Measurements from ENCODE around the gene EML2. TPM values are rescaled to one million over a fixed set of nuclear protein-coding genes. Genes with fewer than 3 reads are reported as not detected.
"Not testable (repeated sequence)": the region's sequence is repeated elsewhere in the genome, so short reads cannot be mapped to it uniquely, and the experiment has no call there.

EML2 gene
- total RNA-seq, 1 experiment from 2014 or later, result 32.7 TPM

GRCh38 chr19:45685045-45685444 lies 45.8 kb upstream of the EML2 start:
- H3K4me1 ChIP-seq (ENCODE audit: control insufficient read depth, insufficient read depth, low read length); H3K36me3 ChIP-seq (ENCODE audit: control insufficient read depth, insufficient read depth, low read length); in situ Hi-C loops (cut with HindIII; ENCODE audit: low pct_unique_long_range_greater_than_20kb, low sequenced_read_pairs); CTCF ChIA-PET; H3K9me3 ChIP-seq (ENCODE audit: control insufficient read depth, insufficient read depth, low read depth, low read length); H3K27ac ChIP-seq (ENCODE audit: low read length); DNase-seq (ENCODE audit: low read depth, low spot score); ATAC-seq; BruUV-seq (replicated peaks); H3K4me3 ChIP-seq (ENCODE audit: low read depth in 2 of 2, low read length in 2 of 2); intact Hi-C loops (cut with micrococcal nuclease; ENCODE audit: unreplicated experiment); POLR2A ChIA-PET; H3K27me3 ChIP-seq (ENCODE audit: control insufficient read depth, insufficient read depth, low read length): not testable (repeated sequence)

- TF ChIP-seq REST (IDR thresholded peaks at IDR 0.05; ENCODE audit: insufficient read depth in 1 of 2, low read depth in 2 of 2, low read length in 1 of 2) (no peak), SIN3A (IDR thresholded peaks at IDR 0.05; ENCODE audit: borderline replicate concordance, insufficient read depth, low read depth, low read length) (no peak), TCF7L2 (IDR thresholded peaks at IDR 0.05; ENCODE audit: low read depth, low read length) (no peak), CTCF (IDR thresholded peaks at IDR 0.05) (no peak), POLR2AphosphoS5 (IDR thresholded peaks at IDR 0.05; ENCODE audit: low read depth, low read length) (no peak)
- H3K27me3 ChIP-seq (ENCODE audit: control insufficient read depth, insufficient read depth, low read length), result no peaks in the 10 kb centered on the region
- ATAC-seq (no peak), DNase-seq (ENCODE audit: low read depth, low spot score) (no peak)
- no TSS peak for BruUV-seq (replicated peaks)
- H3K4me3 ChIP-seq (ENCODE audit: low read depth in 2 of 2, low read length in 2 of 2), result no peak overlapping the region
- no peaks in the 10 kb centered on the region for H3K9me3 ChIP-seq (ENCODE audit: control insufficient read depth, insufficient read depth, low read depth, low read length)
- H3K27ac ChIP-seq (ENCODE audit: low read length), result no peak overlapping the region
- CTCF ChIA-PET, result no interaction called here
- in situ Hi-C loops (cut with HindIII; ENCODE audit: low pct_unique_long_range_greater_than_20kb, low sequenced_read_pairs) (no loop called here), intact Hi-C loops (cut with micrococcal nuclease; ENCODE audit: unreplicated experiment) (no loop called here)
- peaks cover 8% of the 10 kb centered on the region for H3K4me1 ChIP-seq (ENCODE audit: control insufficient read depth, insufficient read depth, low read length)
- H3K36me3 ChIP-seq (ENCODE audit: control insufficient read depth, insufficient read depth, low read length), result 0 out of 2 replicates have a peak, but pooled peaks cover 3% of the 10 kb centered on the region
- POLR2A ChIA-PET, result no interaction called here
These were observed 43.7 kb upstream of the EML2 start for GRCh38 chr19:45682908-45683307.

- no peaks in the 10 kb centered on the region for H3K27me3 ChIP-seq (ENCODE audit: control insufficient read depth, insufficient read depth, low read length)
- intact Hi-C loops (cut with micrococcal nuclease; ENCODE audit: unreplicated experiment) (no loop called here), in situ Hi-C loops (cut with HindIII; ENCODE audit: low pct_unique_long_range_greater_than_20kb, low sequenced_read_pairs) (no loop called here)
- DNase-seq (ENCODE audit: low read depth, low spot score), result no peak
- BruUV-seq (replicated peaks), result no TSS peak
- peaks cover 8% of the 10 kb centered on the region for H3K4me1 ChIP-seq (ENCODE audit: control insufficient read depth, insufficient read depth, low read length)
- CTCF ChIA-PET, result no interaction called here
- POLR2A ChIA-PET, result no interaction called here
- H3K27ac ChIP-seq (ENCODE audit: low read length), result peak overlapping the region; percentile 44
- peak overlapping the region in 1 of 2 experiments; percentile 54; a peak in 2 of 4 replicates for H3K4me3 ChIP-seq (ENCODE audit: low read depth in 2 of 2, low read length in 2 of 2)
- ATAC-seq, result no peak
- TF ChIP-seq SIN3A (IDR thresholded peaks at IDR 0.05; ENCODE audit: borderline replicate concordance, insufficient read depth, low read depth, low read length) (no peak), CTCF (IDR thresholded peaks at IDR 0.05) (no peak), TCF7L2 (IDR thresholded peaks at IDR 0.05; ENCODE audit: low read depth, low read length) (no peak), POLR2AphosphoS5 (IDR thresholded peaks at IDR 0.05; ENCODE audit: low read depth, low read length) (no peak), REST (IDR thresholded peaks at IDR 0.05; ENCODE audit: insufficient read depth in 1 of 2, low read depth in 2 of 2, low read length in 1 of 2) (no peak)
- 0 out of 2 replicates have a peak, but pooled peaks cover under 1% of the 10 kb centered on the region for H3K36me3 ChIP-seq (ENCODE audit: control insufficient read depth, insufficient read depth, low read length)
- H3K9me3 ChIP-seq (ENCODE audit: control insufficient read depth, insufficient read depth, low read depth, low read length), result no peaks in the 10 kb centered on the region
These were observed 42.9 kb upstream of the EML2 start for GRCh38 chr19:45682117-45682516.

All from Panc1 (cell line).